Activated naive CD4-positive, alpha-beta T cell treated with anti-CD3 and anti-CD28 coated beads, Interleukin-2, amount 50 U/mL, for 16 hours (primary cell): ENCODE measurements around the gene PHACTR2.
"Not testable (repeated sequence)": the region's sequence is repeated elsewhere in the genome, so short reads cannot be mapped to it uniquely, and the experiment has no call there.

ENCODE experiments used
- DNase-seq: peaks from one replicate; pipeline ENCODE4 v3.0.0-alpha.2; 2020

PHACTR2 gene

DNA sequence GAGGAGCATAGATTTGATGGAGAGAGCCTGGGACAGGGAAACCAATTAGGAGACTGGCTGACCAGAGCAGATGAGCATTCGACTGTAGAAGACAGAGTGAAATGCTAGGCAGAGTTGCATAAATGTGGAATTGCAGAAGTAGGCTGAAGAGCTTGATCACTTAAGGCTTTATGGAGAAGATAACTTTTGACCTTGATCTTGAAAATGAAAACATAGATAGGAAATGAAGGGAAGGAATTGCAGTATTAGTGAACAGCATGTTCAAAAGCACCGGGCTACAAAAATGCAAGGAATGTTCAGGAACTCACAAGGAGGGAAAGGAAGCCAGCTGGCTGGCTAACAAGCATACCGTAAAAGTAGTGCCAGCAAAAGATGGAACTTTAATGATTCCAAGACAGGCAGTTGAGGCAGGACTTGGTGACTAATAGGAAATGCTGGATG lies 144.8 kb downstream of the PHACTR2 start:
- no peak for DNase-seq

DNA sequence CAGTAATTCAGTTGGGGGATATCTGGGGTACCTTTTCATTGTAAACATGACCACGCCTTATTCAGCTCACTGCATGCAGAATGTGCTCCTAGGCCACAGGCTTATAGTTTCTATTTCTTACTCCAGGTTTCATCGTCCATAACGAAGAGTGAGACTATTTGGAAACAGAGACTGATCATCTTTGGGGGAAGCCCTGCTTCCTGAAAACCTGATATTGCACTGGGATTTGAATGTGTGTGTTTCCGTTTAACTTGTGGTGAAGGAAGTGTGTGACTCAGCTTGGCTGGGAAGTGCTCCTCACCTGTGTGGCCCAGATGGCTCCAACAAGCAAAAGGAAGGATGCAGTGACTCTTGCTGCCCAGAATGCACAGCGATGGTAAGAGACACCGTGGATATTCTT lies 145.8 kb downstream of the PHACTR2 start:
- no peak for DNase-seq

DNA sequence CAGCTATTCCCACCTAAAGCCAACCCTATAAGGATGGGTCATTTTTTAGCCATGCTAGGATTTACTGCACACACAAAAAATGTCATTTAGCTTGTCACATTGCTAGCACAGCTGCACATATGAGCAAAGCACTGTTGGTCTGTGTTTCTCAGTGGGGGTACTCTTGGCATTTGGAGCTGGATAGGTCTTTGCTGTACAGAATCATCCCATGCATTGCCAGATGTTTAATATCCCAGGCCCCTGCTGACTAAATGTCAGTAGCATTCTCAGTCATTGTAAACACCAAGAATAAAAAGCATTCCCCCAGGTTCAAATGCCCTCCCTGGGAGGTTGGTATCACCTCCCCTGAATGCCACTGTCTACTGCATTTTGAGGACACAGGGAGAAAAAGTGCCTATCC lies 150.8 kb downstream of the PHACTR2 start:
- no peak for DNase-seq

DNA sequence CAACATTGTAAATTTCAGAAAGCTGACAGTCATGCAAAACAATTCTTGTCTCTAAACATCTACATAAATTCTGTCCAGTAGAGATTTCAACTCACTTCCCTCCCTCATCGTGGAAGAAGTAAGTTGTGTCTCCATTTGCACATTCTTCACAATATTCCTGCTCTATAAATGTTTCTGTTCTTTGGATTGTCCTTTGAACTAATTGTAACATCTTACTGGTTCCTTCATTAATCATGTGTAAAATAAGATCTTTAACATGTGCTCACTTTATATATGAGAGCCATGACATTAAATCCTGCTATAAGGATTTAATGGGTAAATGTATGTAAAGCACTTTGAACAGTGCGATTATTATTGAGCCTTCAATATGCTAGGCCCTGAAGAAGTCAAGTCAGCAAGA lies 158.4 kb downstream of the PHACTR2 start:
- DNase-seq, result no peak

DNA sequence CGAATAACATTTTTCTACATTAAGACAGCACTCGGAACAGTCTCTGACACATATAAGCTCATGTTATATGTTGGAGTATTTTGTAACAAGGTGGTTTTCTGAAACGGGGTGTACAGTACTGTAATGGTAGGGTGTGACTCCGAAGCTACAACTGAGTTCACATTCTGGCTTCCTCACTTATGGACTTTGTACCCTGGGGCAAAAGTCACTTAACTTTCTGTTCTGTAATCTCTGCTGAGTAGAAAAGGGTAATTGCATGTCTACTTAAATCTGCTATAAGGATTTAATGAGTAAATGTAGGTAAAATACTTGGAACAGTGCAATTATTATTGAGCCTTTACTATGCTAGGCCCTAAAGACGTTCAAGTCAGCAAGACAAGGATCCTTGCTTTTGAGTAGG lies 160.6 kb downstream of the PHACTR2 start:
- DNase-seq, result no peak

DNA sequence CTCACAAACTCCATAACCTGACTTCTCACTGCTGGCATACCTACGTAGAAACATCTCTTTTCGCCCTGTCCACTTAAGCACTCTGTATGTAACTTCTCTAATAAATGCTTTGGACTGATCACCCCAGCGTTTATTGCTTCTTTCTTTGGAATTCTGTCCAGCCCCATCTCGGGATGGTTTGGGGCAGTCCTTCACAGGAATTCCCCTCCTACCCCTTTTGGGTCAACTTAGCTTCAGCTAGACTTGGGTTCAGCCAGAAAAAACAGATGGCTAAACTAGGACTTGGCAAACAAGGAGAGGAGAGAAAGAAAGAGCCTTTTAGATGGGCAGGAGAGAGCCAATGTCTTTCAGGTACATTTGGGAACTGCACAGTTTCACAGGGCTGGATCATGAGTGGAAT lies 161.4 kb downstream of the PHACTR2 start:
- DNase-seq, result no peak

DNA sequence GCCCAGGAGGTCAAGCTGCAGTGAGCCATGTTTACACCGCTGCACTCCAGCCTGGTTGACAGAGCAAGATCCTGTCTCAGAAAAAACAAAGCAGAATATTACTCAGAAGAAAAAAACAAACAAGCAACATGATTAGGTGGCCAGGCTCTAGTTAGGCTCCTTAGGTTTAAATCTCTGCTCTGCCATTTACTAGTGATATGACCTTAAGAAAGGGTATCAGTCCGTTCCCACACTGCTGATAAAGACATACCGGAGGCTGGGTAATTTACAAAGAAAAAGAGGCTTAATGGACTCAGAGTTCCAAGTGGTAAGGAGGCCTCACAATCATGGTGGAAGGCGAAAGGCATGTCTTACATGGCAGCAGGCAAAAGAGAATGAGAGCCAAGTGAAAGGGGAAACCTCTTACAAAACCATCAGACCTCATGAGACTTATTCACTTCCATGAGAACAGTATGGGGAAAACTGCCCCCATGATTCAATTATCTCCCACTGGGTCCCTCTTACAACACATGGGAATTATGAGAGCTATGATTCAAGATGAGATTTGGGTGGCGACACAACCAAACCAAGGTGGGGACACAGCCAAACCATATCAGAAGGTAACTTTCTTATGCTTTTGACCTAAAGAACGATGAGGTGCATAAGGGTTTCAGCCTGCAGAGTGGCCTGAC lies 163.0 kb downstream of the PHACTR2 start:
- no peak for DNase-seq

DNA sequence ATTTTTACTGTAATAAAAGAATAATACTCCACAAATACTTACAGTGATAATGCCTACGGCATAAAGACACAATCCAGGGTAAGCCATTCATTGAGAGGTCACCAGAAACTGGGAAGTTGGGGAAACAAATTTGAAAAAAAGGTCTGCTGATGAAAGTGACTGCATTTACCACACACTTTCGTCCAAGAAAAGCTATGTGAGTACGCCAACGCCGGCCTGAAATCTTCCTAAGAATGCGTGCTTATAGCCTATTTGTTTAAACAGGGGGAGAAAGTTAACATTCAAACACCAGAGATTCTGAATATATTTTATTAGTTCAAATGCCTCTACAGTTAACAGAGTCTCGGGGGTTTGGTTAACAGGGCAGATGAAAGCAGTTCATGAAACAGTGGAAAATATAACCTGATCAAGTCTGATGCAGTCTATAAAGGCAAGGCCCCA lies 164.7 kb downstream of the PHACTR2 start:
- no peak for DNase-seq

DNA sequence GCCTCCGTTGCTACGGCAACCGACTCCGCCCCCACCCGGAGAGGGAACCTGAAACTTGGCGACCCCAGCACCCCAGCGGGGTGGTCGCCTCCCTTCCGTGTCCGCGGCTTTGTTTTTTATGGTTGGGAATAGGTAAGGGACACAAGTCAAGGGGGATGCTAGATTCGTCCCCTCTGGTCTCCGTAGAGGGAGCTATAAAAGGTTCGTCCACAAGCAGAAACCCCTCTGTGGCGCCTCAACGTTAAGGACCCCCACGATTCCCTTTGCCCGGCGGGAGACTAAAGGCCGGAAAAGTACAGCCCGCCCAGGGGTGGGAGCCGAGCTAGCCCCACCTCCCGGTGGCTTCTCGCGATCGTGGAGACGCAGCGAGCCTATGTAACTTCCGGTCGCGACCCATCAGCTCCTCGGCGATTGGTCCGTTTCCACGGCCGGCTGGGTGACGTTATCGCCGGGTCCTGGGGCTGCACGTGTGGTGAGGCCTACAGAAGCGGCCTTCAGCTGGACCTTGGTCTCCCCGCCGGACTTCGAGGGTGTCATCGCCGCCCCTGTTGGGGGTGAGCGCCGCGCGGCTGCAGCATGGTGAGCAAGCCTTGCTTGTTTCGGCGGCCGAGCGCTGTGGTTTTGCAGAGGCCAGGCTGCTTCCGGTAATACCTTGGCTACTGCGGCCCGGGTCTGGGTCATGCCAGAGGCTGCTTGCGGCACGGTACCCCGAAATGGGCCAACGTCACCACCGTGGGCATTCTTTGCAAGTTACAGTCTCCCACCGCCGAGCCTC lies 165.3 kb downstream of the PHACTR2 start, which contains the start of gene LTV1:
LTV1 (plus strand) TSS at position 437 of the 775 bp plus-strand sequence; CDS start at position 577, 140 bp downstream.
- DNase-seq, result peak; percentile 92

DNA sequence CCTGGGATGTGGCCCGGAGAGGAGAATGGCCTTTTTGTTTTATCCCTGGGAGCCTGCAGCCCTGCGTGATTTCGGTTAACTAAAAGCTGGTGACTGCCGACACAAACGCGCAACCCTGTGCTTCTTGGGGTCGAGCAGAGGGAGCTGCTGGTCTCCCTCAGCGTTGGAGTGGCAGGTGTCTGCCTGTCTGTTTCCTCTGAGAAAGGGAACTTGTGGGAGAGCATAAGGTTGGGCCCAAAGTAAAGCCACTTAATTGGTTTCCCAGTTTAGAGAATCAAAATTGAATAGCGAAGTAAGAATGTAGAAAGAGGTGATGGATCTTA lies 165.9 kb downstream of the PHACTR2 start:
- no peak for DNase-seq

DNA sequence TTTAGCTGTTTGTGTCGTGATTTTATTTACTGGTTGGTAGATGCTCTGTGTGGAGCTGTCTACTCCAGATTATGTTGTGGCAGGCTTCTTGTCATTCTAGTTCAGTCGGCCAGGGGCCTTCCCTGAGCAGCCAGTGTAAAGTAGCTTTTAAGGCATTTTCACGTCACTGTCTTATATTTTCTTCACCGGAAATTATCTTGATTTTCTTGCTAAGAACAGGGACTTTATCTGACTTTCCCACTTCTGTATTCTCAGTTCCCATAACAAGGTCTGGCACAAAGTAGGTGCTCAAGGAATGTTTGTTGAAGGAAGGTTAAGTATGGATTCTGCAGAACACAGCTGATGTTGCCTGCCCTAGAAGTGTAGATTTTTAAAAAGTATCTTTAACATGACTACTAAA lies 166.2 kb downstream of the PHACTR2 start:
- DNase-seq, result no peak

DNA sequence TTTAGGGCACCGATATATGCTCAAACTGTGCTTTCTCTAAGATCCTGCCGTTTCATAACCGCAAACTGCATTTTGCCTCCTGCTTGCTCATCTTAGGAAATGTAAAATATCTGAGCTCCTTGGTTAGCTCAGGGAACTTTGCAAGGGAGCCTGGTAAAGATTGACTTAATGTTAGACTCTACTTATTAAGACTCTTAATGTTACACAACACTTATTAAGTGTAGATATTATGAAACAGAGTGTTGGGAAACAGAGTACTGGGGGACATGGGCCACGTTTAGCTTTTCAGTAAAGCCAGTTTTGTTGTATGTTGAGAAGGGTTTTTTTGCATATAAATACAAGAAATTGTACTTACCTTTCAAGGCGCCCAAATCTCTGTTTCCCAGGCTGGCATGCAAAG lies 167.3 kb downstream of the PHACTR2 start:
- DNase-seq, result no peak

DNA sequence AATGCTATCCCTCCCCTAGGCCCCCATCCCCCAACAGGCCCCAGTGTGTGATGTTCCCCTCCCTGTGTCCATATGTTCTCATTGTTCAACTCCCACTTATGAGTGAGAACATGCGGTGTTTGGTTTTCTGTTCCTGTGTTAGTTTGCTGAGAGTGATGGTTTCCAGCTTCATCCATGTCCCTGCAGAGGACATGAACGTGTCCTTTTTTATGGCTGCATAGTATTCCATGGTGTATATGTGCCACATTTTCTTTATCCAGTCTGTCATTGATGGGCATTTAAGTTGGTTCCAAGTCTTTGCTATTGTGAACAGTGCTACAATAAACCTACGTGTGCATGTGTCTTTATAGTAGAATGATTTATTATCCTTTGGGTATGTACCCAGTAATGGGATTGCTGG lies 173.9 kb downstream of the PHACTR2 start:
- DNase-seq, result not testable (repeated sequence)

DNA sequence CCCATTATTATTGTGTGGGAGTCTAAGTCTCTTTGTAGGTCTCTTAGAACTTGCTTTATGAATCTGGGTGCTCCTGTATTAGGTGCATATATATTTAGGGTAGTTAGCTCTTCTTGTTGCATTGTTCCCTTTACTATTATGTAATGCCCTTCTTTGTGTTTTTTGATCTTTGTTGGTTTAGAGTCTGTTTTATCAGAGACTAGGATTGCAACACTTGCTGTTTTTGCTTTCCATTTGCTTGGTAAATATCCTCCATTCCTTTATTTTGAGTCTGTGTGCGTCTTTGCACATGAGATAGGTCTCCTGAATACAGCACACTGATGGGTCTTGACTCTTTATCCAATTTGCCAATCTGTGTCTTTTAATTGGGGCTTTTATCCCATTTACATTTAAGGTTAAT lies 177.3 kb downstream of the PHACTR2 start:
- not testable (repeated sequence) for DNase-seq

DNA sequence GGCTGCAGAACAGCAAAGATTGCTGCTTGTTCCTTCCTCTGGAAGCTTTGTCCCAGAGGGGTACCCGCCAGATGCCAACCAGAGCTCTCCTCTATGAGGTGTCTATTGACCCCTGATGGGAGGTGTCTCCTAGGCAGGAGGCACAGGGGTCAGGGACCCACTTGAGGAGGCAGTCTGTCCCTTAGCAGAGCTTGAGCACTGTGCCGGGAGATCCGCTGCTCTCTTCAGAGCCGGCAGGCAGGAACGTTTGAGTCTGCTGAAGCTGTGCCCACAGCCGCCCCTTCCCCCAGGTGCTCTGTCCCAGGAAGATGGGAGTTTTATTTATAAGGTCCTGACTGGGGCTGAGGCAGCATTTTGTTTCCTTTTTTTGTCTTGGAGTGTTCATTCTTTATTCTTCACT lies 179.0 kb downstream of the PHACTR2 start:
- DNase-seq, result not testable (repeated sequence)

DNA sequence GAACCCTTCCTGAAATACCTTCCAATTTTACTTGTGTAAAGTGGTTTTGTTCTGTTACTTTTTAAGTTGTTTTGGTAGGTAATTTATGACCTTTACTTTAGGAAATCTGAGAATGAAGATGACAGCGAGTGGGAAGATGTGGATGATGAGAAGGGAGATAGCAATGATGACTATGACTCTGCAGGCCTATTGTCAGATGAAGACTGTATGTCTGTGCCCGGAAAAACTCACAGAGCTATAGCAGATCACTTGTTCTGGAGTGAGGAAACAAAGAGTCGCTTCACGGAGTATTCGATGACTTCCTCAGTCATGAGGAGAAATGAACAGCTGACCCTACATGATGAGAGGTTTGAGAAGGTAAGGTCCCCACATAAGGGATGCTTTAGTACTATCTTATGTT lies 179.9 kb downstream of the PHACTR2 start:
- no peak for DNase-seq

DNA sequence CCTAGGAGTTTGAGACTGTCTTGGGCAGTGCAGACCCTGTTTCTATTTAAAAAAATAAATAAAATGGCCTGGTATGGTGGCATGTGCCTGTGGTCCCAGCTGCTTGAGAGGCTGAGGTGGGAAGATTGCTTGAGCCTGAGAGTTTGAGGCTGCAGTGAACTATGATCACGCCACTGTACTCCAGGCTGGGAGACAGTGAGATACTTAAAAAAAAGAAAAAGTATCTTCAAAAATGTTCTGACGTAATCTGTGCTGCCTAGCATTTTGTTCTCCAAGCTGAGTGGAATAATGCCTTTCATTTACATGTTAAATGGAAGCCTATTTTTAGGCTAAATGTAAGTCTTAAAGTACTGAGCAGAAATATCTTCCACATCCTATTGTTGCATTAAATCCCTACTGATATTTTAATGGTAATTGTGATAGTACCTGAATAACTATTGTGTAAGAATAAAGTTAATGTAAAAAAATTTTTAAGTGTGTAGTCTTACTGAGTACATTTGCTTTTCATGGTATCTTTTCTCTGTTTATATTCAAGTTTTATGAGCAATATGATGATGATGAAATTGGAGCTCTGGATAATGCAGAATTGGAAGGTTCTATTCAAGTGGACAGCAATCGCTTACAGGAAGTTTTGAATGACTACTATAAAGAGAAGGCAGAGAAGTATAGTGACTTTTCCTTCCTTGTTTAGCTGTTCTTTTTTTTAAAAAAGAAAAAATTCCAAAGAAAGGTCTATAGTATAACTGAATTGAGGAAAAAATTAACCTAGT lies 182.3 kb downstream of the PHACTR2 start:
- no peak for DNase-seq

DNA sequence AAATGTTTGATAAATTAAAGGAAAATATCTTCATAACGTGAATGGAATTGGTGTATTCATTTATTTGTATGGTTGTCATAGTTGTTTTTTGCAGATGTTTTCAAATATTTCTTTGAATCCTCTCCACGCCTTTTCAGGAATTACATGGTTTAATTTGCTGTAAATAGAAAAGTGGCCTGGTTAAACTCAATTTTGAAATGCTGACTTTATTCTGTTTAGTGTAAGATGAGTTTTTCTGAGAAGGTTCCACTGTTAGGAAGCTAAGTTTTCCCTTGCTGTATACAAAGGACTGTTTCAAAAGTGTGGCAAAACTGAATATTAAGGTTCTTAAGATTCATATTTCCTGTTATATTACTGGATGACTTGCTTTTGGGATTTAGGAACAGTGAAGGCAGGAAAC lies 186.0 kb downstream of the PHACTR2 start:
- DNase-seq, result no peak

DNA sequence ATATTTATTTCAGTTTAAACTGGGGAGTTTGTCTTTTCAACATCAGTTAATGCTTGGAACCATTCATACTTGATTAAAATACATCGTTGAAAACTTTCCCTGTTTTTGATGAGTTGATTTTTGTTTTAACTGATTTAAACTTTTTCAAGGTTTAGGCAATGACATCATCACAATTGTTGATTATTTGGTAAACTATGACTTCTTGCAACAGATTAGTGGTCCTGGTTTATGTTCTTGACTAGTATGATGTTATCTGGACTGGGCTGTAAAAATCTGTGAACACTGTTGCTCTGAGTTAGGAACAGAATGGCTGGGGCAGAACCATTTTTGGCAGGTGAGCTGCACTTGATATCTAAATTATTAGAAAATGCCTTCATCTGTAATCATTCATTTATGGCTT lies 186.5 kb downstream of the PHACTR2 start, which contains the start of gene ZC2HC1B:
ZC2HC1B (plus strand) TSS at position 241 of the 400 bp plus-strand sequence; CDS start at position 307, 66 bp downstream.
- DNase-seq, result no peak

DNA sequence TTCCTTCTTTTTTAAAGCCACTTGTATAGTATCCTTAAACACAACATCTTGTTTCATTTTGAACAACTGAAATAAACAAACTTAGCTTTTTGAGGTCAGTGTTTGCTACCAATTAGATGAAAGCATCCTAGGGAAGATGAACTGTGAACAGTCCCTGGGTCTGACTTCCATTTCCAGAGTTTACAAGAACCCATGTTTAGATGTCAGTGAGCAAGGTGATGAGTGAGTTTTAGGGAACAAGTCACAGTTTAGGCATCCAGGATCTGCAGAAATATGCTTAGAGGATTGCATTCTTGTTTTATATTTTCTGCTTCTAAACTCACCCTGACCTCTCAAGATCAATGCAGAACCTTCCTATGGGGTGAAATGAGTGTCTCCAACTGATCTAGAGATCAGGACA lies 189.5 kb downstream of the PHACTR2 start:
- no peak for DNase-seq

DNA sequence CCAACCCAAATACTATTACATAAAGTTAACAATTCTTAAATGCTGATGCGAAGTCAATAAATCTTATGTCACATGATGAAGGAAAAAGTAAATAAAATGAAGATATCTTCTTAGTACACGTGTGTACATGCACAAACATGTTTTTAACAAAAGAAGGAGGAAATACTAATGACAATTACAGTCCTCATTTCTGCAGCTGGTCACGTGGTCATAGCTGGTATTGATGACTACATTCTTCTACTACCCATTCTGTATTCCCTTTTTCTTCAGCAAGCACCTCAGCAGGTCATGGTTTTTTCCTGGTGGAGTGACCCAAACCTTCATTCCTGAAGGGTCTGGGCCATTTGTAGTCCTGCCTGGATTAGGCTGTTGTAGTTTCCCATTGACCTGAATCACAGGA lies 191.0 kb downstream of the PHACTR2 start:
- not testable (repeated sequence) for DNase-seq

DNA sequence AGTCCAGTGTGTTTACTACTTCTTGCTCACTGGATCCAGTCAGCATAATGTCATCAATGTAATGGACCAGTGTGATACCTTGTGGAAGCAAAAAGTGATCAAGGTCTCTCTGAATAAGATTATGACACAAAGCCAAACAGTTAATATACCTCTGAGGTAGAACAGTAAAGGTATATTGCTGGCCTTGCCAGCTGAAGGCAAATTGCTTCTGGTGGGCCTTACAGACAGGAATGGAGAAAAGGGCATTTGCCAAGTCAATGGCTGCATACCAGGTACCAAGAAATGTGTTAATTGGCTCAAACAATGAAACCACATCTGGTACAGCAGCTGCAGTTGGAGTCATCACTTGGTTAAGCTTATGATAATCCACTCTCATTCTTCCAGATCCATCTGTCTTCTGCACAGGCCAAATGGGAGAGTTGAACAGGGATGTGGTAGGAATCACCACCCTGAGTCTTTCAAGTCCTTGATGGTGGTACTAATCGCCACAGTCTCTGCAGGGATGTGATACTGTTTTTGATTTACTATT lies 193.5 kb downstream of the PHACTR2 start:
- DNase-seq, result not testable (repeated sequence)

DNA sequence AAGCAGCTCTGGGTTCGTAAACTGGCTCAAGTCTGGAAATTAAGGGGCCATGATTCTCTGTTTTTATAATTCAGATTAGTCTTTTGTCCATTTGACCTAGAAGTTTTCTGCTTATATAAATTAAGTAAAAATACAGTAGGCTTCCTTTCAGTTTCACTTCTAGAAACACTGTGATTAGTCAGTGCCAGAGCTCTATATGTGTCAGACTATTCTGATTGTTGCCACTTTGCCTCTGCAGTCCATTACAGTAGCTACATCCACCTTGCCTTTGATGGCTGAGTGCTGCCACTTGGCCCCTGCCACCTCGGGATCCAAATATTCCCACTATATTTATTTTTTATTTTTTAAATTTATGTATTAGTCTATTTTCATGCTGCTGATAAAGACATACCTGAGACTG lies 194.4 kb downstream of the PHACTR2 start:
- DNase-seq, result no peak
